ENCODE measurements around the gene ALDH1B1.

ALDH1B1 gene

GRCh38 chr9:38392235-38393127 lies at the start of gene ALDH1B1:
Gene ALDH1B1, plus strand, starts transcription at chr9:38392702. Its CDS starts 3,047 bp downstream, at chr9:38395749.
- peak; percentile 39 for TF ChIP-seq CTCF (IDR thresholded peaks at IDR 0.05; ENCODE audit: borderline replicate concordance, extremely low read depth, low read length, poor library complexity, severe bottlenecking)
- TF ChIP-seq EZH2 (IDR thresholded peaks at IDR 0.05; ENCODE audit: borderline replicate concordance, low read depth, low read length, severe bottlenecking): no peak
- H3K36me3 ChIP-seq (ENCODE audit: insufficient read depth, low read length): peaks cover 19% of the 10 kb centered on the region
- ATAC-seq (ENCODE audit: insufficient read depth, low read depth): peak; percentile 95
- H4K20me1 ChIP-seq (ENCODE audit: insufficient read depth, low read length): no peaks in the 10 kb centered on the region
- peaks cover 24% of the 10 kb centered on the region for H3K79me2 ChIP-seq (ENCODE audit: insufficient read depth, low read length)
- H3K27me3 ChIP-seq (ENCODE audit: insufficient read depth, low read length, poor library complexity): no peaks in the 10 kb centered on the region
- H3K9me3 ChIP-seq (ENCODE audit: insufficient read depth, low read length, severe bottlenecking): no peaks in the 10 kb centered on the region
- peaks cover 21% of the 10 kb centered on the region for H3K4me1 ChIP-seq (ENCODE audit: insufficient read depth, low read length)
- H3K9ac ChIP-seq (ENCODE audit: low read depth, low read length): peak within 1 kb of the TSS; percentile 84
- H3K4me3 ChIP-seq (ENCODE audit: low read depth in 1 of 2, low read length in 2 of 2): peak within 1 kb of the TSS; percentile 66 to 95
- DNase-seq: peak; percentile 65
- peak within 1 kb of the TSS; percentile 97 for H3K4me2 ChIP-seq (ENCODE audit: insufficient read depth, low read length)
- H3K27ac ChIP-seq (ENCODE audit: low read length): peak within 1 kb of the TSS; percentile 82
- H2AFZ ChIP-seq (ENCODE audit: low read depth, low read length): peak within 1 kb of the TSS; percentile 95

- H3K79me2 ChIP-seq (ENCODE audit: insufficient read depth, low read length): no peaks in the 10 kb centered on the region
These were observed 49.5 kb upstream of the ALDH1B1 start for GRCh38 chr9:38343037-38343436.

GRCh38 chr9:38343552-38343951 lies 49.0 kb upstream of the ALDH1B1 start:
- Histone ChIP-seq H3K4me2 (ENCODE audit: insufficient read depth, low read length) (no peak overlapping the region), H3K9ac (ENCODE audit: low read depth, low read length) (no peak overlapping the region), H3K9me3 (ENCODE audit: insufficient read depth, low read length, severe bottlenecking) (no peaks in the 10 kb centered on the region), H3K4me1 (ENCODE audit: insufficient read depth, low read length) (no peaks in the 10 kb centered on the region), H3K36me3 (ENCODE audit: insufficient read depth, low read length) (no peaks in the 10 kb centered on the region), H2AFZ (ENCODE audit: low read depth, low read length) (no peak overlapping the region), H3K79me2 (ENCODE audit: insufficient read depth, low read length) (no peaks in the 10 kb centered on the region), H4K20me1 (ENCODE audit: insufficient read depth, low read length) (no peaks in the 10 kb centered on the region), H3K4me3 (ENCODE audit: low read depth in 1 of 2, low read length in 2 of 2) (no peak overlapping the region), H3K27me3 (ENCODE audit: insufficient read depth, low read length, poor library complexity) (no peaks in the 10 kb centered on the region), H3K27ac (ENCODE audit: low read length) (no peak overlapping the region)
- TF ChIP-seq CTCF (IDR thresholded peaks at IDR 0.05; ENCODE audit: borderline replicate concordance, extremely low read depth, low read length, poor library complexity, severe bottlenecking) (no peak), EZH2 (IDR thresholded peaks at IDR 0.05; ENCODE audit: borderline replicate concordance, low read depth, low read length, severe bottlenecking) (no peak)
- ATAC-seq (ENCODE audit: insufficient read depth, low read depth): no peak
- no peak for DNase-seq

More at GRCh38 chr9:38343037-38343436, 49.5 kb upstream of the ALDH1B1 start:
- H3K4me3 ChIP-seq (ENCODE audit: low read depth in 1 of 2, low read length in 2 of 2): no peak overlapping the region
- H3K4me2 ChIP-seq (ENCODE audit: insufficient read depth, low read length): no peak overlapping the region
- H3K9ac ChIP-seq (ENCODE audit: low read depth, low read length): no peak overlapping the region
- DNase-seq: no peak
- no peak for ATAC-seq (ENCODE audit: insufficient read depth, low read depth)
- no peak overlapping the region for H2AFZ ChIP-seq (ENCODE audit: low read depth, low read length)
- H3K27me3 ChIP-seq (ENCODE audit: insufficient read depth, low read length, poor library complexity): no peaks in the 10 kb centered on the region
- H3K4me1 ChIP-seq (ENCODE audit: insufficient read depth, low read length): no peaks in the 10 kb centered on the region
- H3K36me3 ChIP-seq (ENCODE audit: insufficient read depth, low read length): no peaks in the 10 kb centered on the region
- no peak overlapping the region for H3K27ac ChIP-seq (ENCODE audit: low read length)
- no peaks in the 10 kb centered on the region for H3K9me3 ChIP-seq (ENCODE audit: insufficient read depth, low read length, severe bottlenecking)
- no peak for TF ChIP-seq EZH2 (IDR thresholded peaks at IDR 0.05; ENCODE audit: borderline replicate concordance, low read depth, low read length, severe bottlenecking)
- TF ChIP-seq CTCF (IDR thresholded peaks at IDR 0.05; ENCODE audit: borderline replicate concordance, extremely low read depth, low read length, poor library complexity, severe bottlenecking): no peak
- H4K20me1 ChIP-seq (ENCODE audit: insufficient read depth, low read length): no peaks in the 10 kb centered on the region

Data from DND-41 (cell line).